HepG2 (cell line): Measurements from ENCODE around the gene MSH3. TPM values are rescaled to one million over a fixed set of nuclear protein-coding genes. Genes with fewer than 3 reads are reported as not detected.

Experiments used
- ATAC-seq: fragments of 200-7000 bp; cut with Tn5 transposase; 3 replicates; pipeline ENCODE4 v1.9.1; 2020; ENCODE audit warnings: mild to moderate bottlenecking, moderate library complexity
- BruUV-seq: library from RNA; stranded (reverse); fragments of 400-500 nt; replicated peaks from 2 replicates; lab custom pipeline; 2021; lab: Mats Ljungman, UMichigan
- CTCF ChIA-PET: fragments of 300-600 bp; formaldehyde crosslinking; extraction: SDS; loops from one replicate; lab custom pipeline; 2021; ENCODE audit warnings: low total read pairs, inconsistent platforms, low intra/inter-chr PET ratio; lab: Yijun Ruan, JAX
- POLR2A ChIA-PET: fragments of 350-600 bp; sonication (Branson Sonifier 250); formaldehyde crosslinking; loops from one replicate; lab custom pipeline; 2020; ENCODE audit warnings: antibody characterized with exemption, inconsistent platforms; lab: Yijun Ruan, JAX
- DNase-seq: peaks from one replicate; pipeline ENCODE4 v3.0.0-alpha.2; 2015; ENCODE audit warnings: low spot score
- FAIRE-seq: peaks from 3 replicates; lab custom pipeline; 2011; peaks lifted over from hg19 to GRCh38; lab: Jason Lieb, UNC
- H2AFZ ChIP-seq: one replicate; pipeline ENCODE4 v1.6.1; 2011; ENCODE audit warnings: low read length, inconsistent platforms
- H3K27ac ChIP-seq: fragments of 300-600 bp; 3 replicates; pipeline ENCODE4 v1.8.0; 2011; ENCODE audit warnings: mixed run types, mild to moderate bottlenecking, mixed read lengths, low read length, inconsistent platforms; ENCODE audit not compliant: insufficient read depth; ENCODE audit errors: extremely low read length
- H3K27me3 ChIP-seq, 2 experiments: fragments of 200-600 bp in 1 of 2; 2 replicates in 1 of 2; 3 replicates in 1 of 2; pipeline versions ENCODE4 v1.6.0 to v1.8.0; 2011; ENCODE audit warnings: low read length in 2 of 2, mild to moderate bottlenecking in 2 of 2, moderate library complexity in 2 of 2, inconsistent platforms in 1 of 2; ENCODE audit not compliant: insufficient read depth in 2 of 2, control insufficient read depth in 1 of 2
- H3K36me3 ChIP-seq, 2 experiments: fragments of 200-600 bp in 1 of 2; replicated peaks in 1 of 2; 2 replicates in 1 of 2; 3 replicates in 1 of 2; pipeline versions ENCODE4 v1.5.1 to v1.8.0; 2011; ENCODE audit warnings: low read length in 2 of 2, inconsistent platforms in 1 of 2; ENCODE audit not compliant: insufficient read depth in 2 of 2, control insufficient read depth in 1 of 2
- H3K4me1 ChIP-seq: 2 replicates; pipeline ENCODE4 v1.5.1; 2012; ENCODE audit warnings: low read length, inconsistent platforms; ENCODE audit not compliant: insufficient read depth
- H3K4me2 ChIP-seq: 2 replicates; pipeline ENCODE4 v1.6.0; 2011; ENCODE audit warnings: low read depth, low read length, inconsistent platforms
- H3K4me3 ChIP-seq, 3 experiments: fragments of 200-600 bp in 1 of 3; sonication (generic), shearing (Covaris generic) in 1 of 3; replicated peaks in 1 of 3; 2 replicates each; pipeline ENCODE4 v1.5.1; 2011 to 2016; ENCODE audit warnings: low read length in 3 of 3, inconsistent platforms in 2 of 3, low read depth in 2 of 3, mild to moderate bottlenecking in 2 of 3, control low read depth in 1 of 3, mixed read lengths in 1 of 3; ENCODE audit not compliant: insufficient read depth in 1 of 3
- H3K79me2 ChIP-seq: one replicate; pipeline ENCODE4 v1.6.1; 2011; ENCODE audit warnings: low read length, inconsistent platforms; ENCODE audit not compliant: insufficient read depth
- H3K9ac ChIP-seq: 2 replicates; pipeline ENCODE4 v1.6.0; 2011; ENCODE audit warnings: mild to moderate bottlenecking, low read depth, low read length, inconsistent platforms; ENCODE audit not compliant: insufficient read depth
- H3K9me3 ChIP-seq: 2 replicates; pipeline ENCODE4 v1.5.1; 2012; ENCODE audit warnings: mild to moderate bottlenecking, low read length
- H4K20me1 ChIP-seq: 2 replicates; pipeline ENCODE4 v1.6.0; 2011; ENCODE audit warnings: inconsistent platforms, mild to moderate bottlenecking, low read length, moderate library complexity; ENCODE audit not compliant: insufficient read depth
- ARNTL ChIP-seq: sonication (generic); formaldehyde crosslinking; IDR thresholded peaks from 2 replicates; pipeline ENCODE4 v1.4.0; 2020; ENCODE audit warnings: mild to moderate bottlenecking, missing genetic modification reagents
- CREB1 ChIP-seq, 2 experiments: fragments of 450-650 bp in 1 of 2; IDR thresholded peaks; 2 replicates each; pipeline ENCODE4 v1.6.1; 2016 to 2017; ENCODE audit warnings: control low read depth in 1 of 2, mild to moderate bottlenecking in 1 of 2, missing compliant biosample characterization in 1 of 2, missing genetic modification characterization in 1 of 2
- CREM ChIP-seq, 2 experiments: sonication (generic) in 1 of 2; formaldehyde crosslinking in 1 of 2; IDR thresholded peaks; 2 replicates each; pipeline versions ENCODE4 v1.4.0 to v1.6.1; 2016 to 2020; ENCODE audit warnings: antibody characterized with exemption in 1 of 2, mild to moderate bottlenecking in 1 of 2, missing genetic modification reagents in 1 of 2
- FUBP1 ChIP-seq: sonication (generic); formaldehyde crosslinking; IDR thresholded peaks from 2 replicates; pipeline ENCODE4 v1.5.1; 2020; ENCODE audit warnings: missing genetic modification reagents, mild to moderate bottlenecking, borderline replicate concordance
- PLRG1 ChIP-seq: fragments of 450-650 bp; conservative IDR thresholded peaks from 2 replicates; pipeline ENCODE4 v1.6.1; 2016
- RAD51 ChIP-seq: fragments of 450-650 bp; IDR thresholded peaks from 2 replicates; pipeline ENCODE4 v1.6.1; 2016; ENCODE audit warnings: borderline replicate concordance
- SPEN ChIP-seq: sonication (generic); formaldehyde crosslinking; IDR thresholded peaks from 2 replicates; pipeline ENCODE4 v1.5.1; 2020; ENCODE audit warnings: low read depth, mild to moderate bottlenecking, missing genetic modification reagents
- SRF ChIP-seq: IDR thresholded peaks from 2 replicates; pipeline ENCODE4 v1.6.1; 2011; ENCODE audit warnings: mild to moderate bottlenecking, low read depth, low read length, moderate library complexity
- ZBTB10 ChIP-seq: sonication (generic); formaldehyde crosslinking; IDR thresholded peaks from 2 replicates; pipeline ENCODE4 v1.4.0; 2020; ENCODE audit warnings: missing genetic modification reagents, borderline replicate concordance
- ZFP36L1 ChIP-seq: sonication (generic); formaldehyde crosslinking; IDR thresholded peaks from 2 replicates; pipeline ENCODE4 v1.8.0; 2022; ENCODE audit warnings: mild to moderate bottlenecking, missing genetic modification reagents, moderate library complexity
- ZNF230 ChIP-seq: sonication (generic); formaldehyde crosslinking; IDR thresholded peaks from 2 replicates; pipeline ENCODE4 v1.4.0; 2020; ENCODE audit warnings: mild to moderate bottlenecking, missing genetic modification reagents
- WGBS: methylation state at CpG from one replicate; pipeline ENCODE4 v1.1.6; 2017; ENCODE audit warnings: low lambda C conversion rate; 5-methylcytosine and 5-hydroxymethylcytosine counted together
- in situ Hi-C: cut with HindIII; loops from 2 replicates; pipeline ENCODE4 v1.10.0; 2017; ENCODE audit warnings: low pct_unique_long_range_greater_than_20kb; ENCODE audit not compliant: extremely low pct_ligation_motif_present
- intact Hi-C: fragments of 100-400 bp; cut with micrococcal nuclease; formaldehyde crosslinking; loops from one replicate; pipeline ENCODE4 v1.10.0; 2022; ENCODE audit not compliant: unreplicated experiment
- polyA plus RNA-seq, 8 experiments: library from polyadenylated mRNA; depleted of rRNA in 3 of 8; stranded (reverse) in 7 of 8; unstranded in 1 of 8; fragments of >200 nt; fragmentation: Illumina TruSeq in 4 of 8; extraction: Trizol in 4 of 8; gene quantifications; 2 replicates each; pipeline versions ENCODE4 v1.2.1 to v1.2.3, GENCODE V29; 2011 to 2016; ENCODE audit warnings: low read depth in 4 of 8, missing spikeins in 1 of 8, mixed read lengths in 1 of 8; ENCODE audit not compliant: insufficient read depth in 1 of 8
- total RNA-seq, 5 experiments: library from RNA; depleted of rRNA; stranded (reverse); fragments of >200 nt; fragmentation: Illumina TruSeq; extraction: Trizol; gene quantifications; 2 replicates each; pipeline ENCODE4 v1.2.3, GENCODE V29; 2016; ENCODE audit warnings: low read depth in 1 of 5

MSH3 gene
- total and polyA plus RNA-seq, 2 of the 13 experiments (the other 11 are each of a cell fraction or from before 2014, with no cell fraction given) = 4.0 to 16.4 TPM

- ChIA-PET CTCF (no interaction called here), POLR2A (no interaction called here)
- in situ Hi-C loops (no loop called here), intact Hi-C loops (no loop called here)
- ATAC-seq = no peak
- Histone ChIP-seq H3K4me2 (no peak overlapping the region), H3K36me3 (no peaks in the 10 kb centered on the region), H3K27me3 (peaks cover 0 to 1% of the 10 kb centered on the region in 2 experiments; a peak in 1 of 5 replicates), H3K9me3 (no peaks in the 10 kb centered on the region; the same call in 1 of the 2 replicates), H2AFZ (no peak overlapping the region), H4K20me1 (no peaks in the 10 kb centered on the region), H3K4me1 (no peaks in the 10 kb centered on the region), H3K4me3 (no peak overlapping the region), H3K27ac (no peak overlapping the region), H3K9ac (no peak overlapping the region), H3K79me2 (no peaks in the 10 kb centered on the region)
- no peak for FAIRE-seq
- no TSS peak for BruUV-seq
- DNase-seq = no peak
- WGBS = 20% methylated on average over 1 of the region's 1 CpG
- TF ChIP-seq ZFP36L1 (CRISPR knock-in tag) = no peak
- no peak for TF ChIP-seq SPEN (CRISPR knock-in tag)
- no peak for TF ChIP-seq PLRG1
- TF ChIP-seq SRF = no peak
- no peak for TF ChIP-seq ARNTL (CRISPR knock-in tag)
- no peak for TF ChIP-seq ZBTB10 (CRISPR knock-in tag)
- TF ChIP-seq RAD51 = no peak
- no peak for TF ChIP-seq FUBP1
- TF ChIP-seq CREM (IDR thresholded peaks at IDR 0.05) = no peak
- TF ChIP-seq CREM (CRISPR knock-in tag; IDR thresholded peaks at IDR 0.05) = no peak
- no peak for TF ChIP-seq ZNF230 (CRISPR knock-in tag)
- no peak for TF ChIP-seq CREB1 (IDR thresholded peaks at IDR 0.05)
- TF ChIP-seq CREB1 (CRISPR knock-in tag; IDR thresholded peaks at IDR 0.05) = no peak
Measured at GRCh38 chr5:80915716-80916115, 261.3 kb downstream of the MSH3 start.
